Neural progenitor cell (in vitro differentiated cells): Measurements from ENCODE around the gene RAB3A. TPM values are rescaled to one million over a fixed set of nuclear protein-coding genes. Genes with fewer than 3 reads are reported as not detected.
"Not testable (repeated sequence)": the region's sequence is repeated elsewhere in the genome, so short reads cannot be mapped to it uniquely, and the experiment has no call there.

Source experiments
- DNase-seq: peaks from one replicate; pipeline ENCODE4 v3.0.0-alpha.2; 2016; ENCODE audit warnings: low spot score
- H2AFZ ChIP-seq: fragments of 200-600 bp; sonication (generic); replicated peaks from 2 replicates; pipeline ENCODE4 v1.6.1; 2016; ENCODE audit warnings: antibody characterized with exemption
- H3F3A ChIP-seq: fragments of 200-600 bp; sonication (generic); 2 replicates; pipeline ENCODE4 v1.6.1; 2016; ENCODE audit warnings: antibody characterized with exemption, low read depth
- H3K27ac ChIP-seq: fragments of 200-600 bp; sonication (generic); 2 replicates; pipeline ENCODE4 v1.5.1; 2016; ENCODE audit warnings: mild to moderate bottlenecking
- H3K27me3 ChIP-seq: fragments of 200-600 bp; sonication (generic); 2 replicates; pipeline ENCODE4 v1.6.1; 2016; ENCODE audit warnings: mild to moderate bottlenecking, moderate library complexity
- H3K36me3 ChIP-seq: fragments of 200-600 bp; sonication (generic); 2 replicates; pipeline ENCODE4 v1.5.1; 2016
- H3K4me1 ChIP-seq: fragments of 200-600 bp; sonication (generic); 2 replicates; pipeline ENCODE4 v1.6.1; 2016; ENCODE audit warnings: mixed run types
- H3K4me2 ChIP-seq: fragments of 200-600 bp; sonication (generic); 2 replicates; pipeline ENCODE4 v1.6.1; 2016
- H3K4me3 ChIP-seq: fragments of 200-600 bp; sonication (generic); 2 replicates; pipeline ENCODE4 v1.5.1; 2016
- H3K79me2 ChIP-seq: fragments of 200-600 bp; sonication (generic); 2 replicates; pipeline ENCODE4 v1.6.1; 2016; ENCODE audit warnings: low read depth
- H3K9ac ChIP-seq: fragments of 200-600 bp; sonication (generic); 2 replicates; pipeline ENCODE4 v1.6.1; 2016
- H3K9me3 ChIP-seq: fragments of 200-600 bp; sonication (generic); 2 replicates; pipeline ENCODE4 v1.5.1; 2016; ENCODE audit warnings: low read depth
- H4K20me1 ChIP-seq: fragments of 200-600 bp; sonication (generic); 2 replicates; pipeline ENCODE4 v1.6.1; 2016; ENCODE audit warnings: low read depth
- H3K27ac Mint-ChIP-seq: 3 replicates; pipeline ENCODE4 v1.8.0; 2021; ENCODE audit warnings: mixed read lengths
- H3K27me3 Mint-ChIP-seq: 2 replicates; pipeline ENCODE4 v1.8.0; 2022; ENCODE audit warnings: low read depth, mild to moderate bottlenecking, inconsistent platforms, moderate library complexity, mixed read lengths; ENCODE audit not compliant: insufficient read depth
- H3K36me3 Mint-ChIP-seq: 3 replicates; pipeline ENCODE4 v1.8.0; 2021; ENCODE audit warnings: mixed read lengths
- H3K4me1 Mint-ChIP-seq: 3 replicates; pipeline ENCODE4 v1.8.0; 2021; ENCODE audit warnings: mixed read lengths
- H3K4me3 Mint-ChIP-seq: 3 replicates; pipeline ENCODE4 v1.8.0; 2021; ENCODE audit warnings: mild to moderate bottlenecking, moderate library complexity, mixed read lengths
- H3K9me3 Mint-ChIP-seq: 3 replicates; pipeline ENCODE4 v1.8.0; 2020; ENCODE audit warnings: mixed read lengths
- EZH2 ChIP-seq: fragments of 200-600 bp; sonication (generic); IDR thresholded peaks from 2 replicates; pipeline ENCODE4 v1.6.1; 2017; ENCODE audit warnings: antibody characterized with exemption, mild to moderate bottlenecking, moderate library complexity
- EZH2phosphoT487 ChIP-seq: fragments of 200-600 bp; sonication (generic); IDR thresholded peaks from 2 replicates; pipeline ENCODE4 v1.6.1; 2017; ENCODE audit warnings: antibody characterized with exemption
- total RNA-seq: library from RNA; depleted of rRNA; stranded (reverse); fragments of >200 nt; gene quantifications from 2 replicates; pipeline ENCODE4 v1.2.3, GENCODE V29; 2015; ENCODE audit warnings: low replicate concordance
- TF ChIP-seq, protein P1 (sequence below): fragments of 200-600 bp; sonication (generic); IDR thresholded peaks from 2 replicates; pipeline ENCODE4 v1.5.1; 2017; ENCODE audit warnings: antibody characterized with exemption, mild to moderate bottlenecking

Gene RAB3A
- total RNA-seq, 1 donor from 2014 or later, result 1.1 TPM

DNA sequence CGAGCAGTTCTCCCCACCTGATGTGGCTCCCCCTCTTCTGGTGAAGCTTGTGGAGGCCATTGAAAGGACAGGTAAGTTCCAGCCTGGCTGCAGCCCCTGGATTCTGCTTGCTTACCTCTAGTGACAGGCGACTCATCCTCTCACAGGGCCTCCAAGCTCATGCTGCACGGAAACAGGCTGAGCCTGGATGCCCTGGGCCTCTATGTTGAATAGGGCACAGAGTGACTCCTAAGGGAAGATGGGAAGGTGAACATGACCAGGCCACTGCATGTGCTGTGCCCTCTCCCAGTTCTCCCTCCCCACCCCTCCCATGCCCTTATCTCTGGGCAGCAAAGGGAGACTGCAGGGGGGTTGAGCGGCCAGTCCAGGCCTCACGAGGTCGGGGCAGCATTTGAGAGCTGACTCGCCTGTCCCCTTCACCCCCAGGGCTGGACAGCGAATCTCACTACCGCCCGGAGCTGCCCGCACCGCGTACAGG is 43.3 kb downstream of the RAB3A start:
- Mint-ChIP-seq H3K4me3 (no peak overlapping the region), H3K4me1 (peaks cover 21% of the 10 kb centered on the region), H3K9me3 (no peaks in the 10 kb centered on the region), H3K27ac (peak overlapping the region; percentile 85), H3K27me3 (peaks cover 7% of the 10 kb centered on the region), H3K36me3 (peaks cover 10% of the 10 kb centered on the region)
- H3F3A ChIP-seq, result peaks cover 20% of the 10 kb centered on the region
- no peak overlapping the region for H2AFZ ChIP-seq
- H3K9ac ChIP-seq, result no peak overlapping the region
- no peaks in the 10 kb centered on the region for H3K27me3 ChIP-seq
- no peak overlapping the region for H3K27ac ChIP-seq
- peaks cover 4% of the 10 kb centered on the region for H3K79me2 ChIP-seq
- DNase-seq, result no peak
- H3K4me2 ChIP-seq, result peak overlapping the region; percentile 60
- H3K4me1 ChIP-seq, result peaks cover 14% of the 10 kb centered on the region
- H4K20me1 ChIP-seq, result peaks cover 17% of the 10 kb centered on the region
- no peak overlapping the region for H3K4me3 ChIP-seq
- H3K36me3 ChIP-seq, result no peaks in the 10 kb centered on the region
- no peaks in the 10 kb centered on the region for H3K9me3 ChIP-seq
- TF ChIP-seq, protein P1, sequence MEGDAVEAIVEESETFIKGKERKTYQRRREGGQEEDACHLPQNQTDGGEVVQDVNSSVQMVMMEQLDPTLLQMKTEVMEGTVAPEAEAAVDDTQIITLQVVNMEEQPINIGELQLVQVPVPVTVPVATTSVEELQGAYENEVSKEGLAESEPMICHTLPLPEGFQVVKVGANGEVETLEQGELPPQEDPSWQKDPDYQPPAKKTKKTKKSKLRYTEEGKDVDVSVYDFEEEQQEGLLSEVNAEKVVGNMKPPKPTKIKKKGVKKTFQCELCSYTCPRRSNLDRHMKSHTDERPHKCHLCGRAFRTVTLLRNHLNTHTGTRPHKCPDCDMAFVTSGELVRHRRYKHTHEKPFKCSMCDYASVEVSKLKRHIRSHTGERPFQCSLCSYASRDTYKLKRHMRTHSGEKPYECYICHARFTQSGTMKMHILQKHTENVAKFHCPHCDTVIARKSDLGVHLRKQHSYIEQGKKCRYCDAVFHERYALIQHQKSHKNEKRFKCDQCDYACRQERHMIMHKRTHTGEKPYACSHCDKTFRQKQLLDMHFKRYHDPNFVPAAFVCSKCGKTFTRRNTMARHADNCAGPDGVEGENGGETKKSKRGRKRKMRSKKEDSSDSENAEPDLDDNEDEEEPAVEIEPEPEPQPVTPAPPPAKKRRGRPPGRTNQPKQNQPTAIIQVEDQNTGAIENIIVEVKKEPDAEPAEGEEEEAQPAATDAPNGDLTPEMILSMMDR, result no peak
- TF ChIP-seq EZH2 (no peak), EZH2phosphoT487 (no peak)

DNA sequence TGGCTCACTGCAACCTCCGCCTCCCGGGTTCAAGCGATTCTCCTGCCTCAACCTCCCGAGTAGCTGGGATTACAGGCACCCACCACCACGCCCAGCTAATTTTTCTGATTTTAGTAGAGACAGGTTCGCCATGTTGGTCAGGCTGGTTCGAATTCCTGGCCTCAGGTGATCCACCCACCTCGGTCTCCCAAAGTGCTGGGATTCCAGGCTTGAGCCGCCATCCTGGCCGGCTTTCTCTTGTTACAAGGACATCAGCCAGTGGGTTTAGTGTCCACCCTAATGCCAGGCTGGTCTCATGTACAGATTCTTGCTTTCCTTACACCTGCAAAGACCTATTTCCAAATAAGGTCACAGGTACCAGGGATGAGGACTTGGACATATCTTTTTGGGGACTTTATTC is 44.0 kb downstream of the RAB3A start:
- H3K27me3 Mint-ChIP-seq, result peaks cover 7% of the 10 kb centered on the region
- peaks cover 21% of the 10 kb centered on the region for H3K4me1 Mint-ChIP-seq
- Histone ChIP-seq H3K9ac (no peak overlapping the region), H3K27me3 (no peaks in the 10 kb centered on the region), H3K4me3 (no peak overlapping the region), H2AFZ (no peak overlapping the region), H3K9me3 (no peaks in the 10 kb centered on the region), H3K4me1 (peaks cover 14% of the 10 kb centered on the region), H3K4me2 (no peak overlapping the region), H3K36me3 (no peaks in the 10 kb centered on the region), H4K20me1 (peaks cover 24% of the 10 kb centered on the region), H3K27ac (no peak overlapping the region), H3F3A (peaks cover 20% of the 10 kb centered on the region), H3K79me2 (peaks cover 10% of the 10 kb centered on the region)
- DNase-seq, result no peak
- no peak overlapping the region for H3K27ac Mint-ChIP-seq
- TF ChIP-seq, protein P1, result no peak
- TF ChIP-seq EZH2 (no peak), EZH2phosphoT487 (no peak)
- H3K4me3 Mint-ChIP-seq, result no peak overlapping the region
- peaks cover 9% of the 10 kb centered on the region for H3K36me3 Mint-ChIP-seq
- H3K9me3 Mint-ChIP-seq, result no peaks in the 10 kb centered on the region

DNA sequence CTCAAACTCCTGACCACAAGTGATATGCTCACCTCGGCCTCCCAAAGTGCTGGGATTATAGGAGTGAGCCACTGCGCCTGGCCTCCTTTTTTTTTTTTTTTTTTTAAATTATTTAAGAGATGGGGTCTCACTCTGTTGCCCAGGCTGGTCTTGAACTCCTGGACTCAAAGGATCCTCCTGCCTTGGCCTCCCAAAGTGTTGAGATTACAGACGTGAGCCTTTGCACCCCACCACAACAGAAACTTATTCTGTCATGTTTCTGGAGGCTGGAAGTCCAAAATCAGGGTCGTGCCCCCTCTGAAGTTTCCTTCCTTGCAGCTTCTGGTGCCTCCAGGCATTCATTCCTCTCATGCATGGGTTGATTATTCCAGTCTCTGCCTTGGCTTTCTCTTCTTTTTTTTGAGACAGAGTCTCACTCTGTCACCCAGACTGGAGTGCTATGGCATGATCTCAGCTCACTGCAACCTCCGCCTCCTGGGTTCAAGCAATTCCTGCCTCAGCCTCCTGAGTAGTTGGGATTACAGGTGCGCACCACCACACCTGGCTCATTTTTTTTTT is 44.7 kb downstream of the RAB3A start:
- H3K4me3 ChIP-seq, H3K4me3 Mint-ChIP-seq, H3K9me3 ChIP-seq, H3K9ac ChIP-seq, H3K27me3 ChIP-seq, H3K9me3 Mint-ChIP-seq, H2AFZ ChIP-seq, H3K27ac ChIP-seq, H3K36me3 Mint-ChIP-seq, H3K27ac Mint-ChIP-seq, H3K27me3 Mint-ChIP-seq, H3K4me2 ChIP-seq, DNase-seq, H3K36me3 ChIP-seq: not testable (repeated sequence)
- H3K4me1 ChIP-seq, result peaks cover 18% of the 10 kb centered on the region
- H4K20me1 ChIP-seq, result peaks cover 31% of the 10 kb centered on the region
- H3F3A ChIP-seq, result peaks cover 24% of the 10 kb centered on the region
- H3K79me2 ChIP-seq, result peaks cover 17% of the 10 kb centered on the region
- H3K4me1 Mint-ChIP-seq, result peaks cover 26% of the 10 kb centered on the region

DNA sequence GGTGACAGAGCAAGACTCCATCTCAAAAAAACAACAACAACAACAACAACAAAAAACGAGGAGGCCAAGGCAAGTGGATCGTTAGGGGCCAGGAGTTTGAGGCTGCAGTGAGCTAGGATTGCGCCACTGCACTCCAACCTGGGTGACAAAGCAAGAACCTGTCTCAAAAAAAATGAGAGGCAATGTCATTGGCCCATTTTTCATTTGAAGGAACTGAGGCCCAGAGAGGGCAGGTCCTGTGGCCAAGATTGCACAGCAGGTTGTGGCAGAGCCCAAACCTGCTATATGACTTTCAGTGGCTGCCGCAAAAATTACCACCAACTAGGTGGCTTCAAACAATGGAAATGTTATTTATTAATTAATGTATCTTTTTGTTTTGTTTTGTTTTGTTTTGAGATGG is 45.4 kb downstream of the RAB3A start:
- H3K27ac ChIP-seq, result no peak overlapping the region
- no peak overlapping the region for H3K9ac ChIP-seq
- no peaks in the 10 kb centered on the region for H3K27me3 ChIP-seq
- no peak overlapping the region for H3K4me2 ChIP-seq
- H3K36me3 Mint-ChIP-seq, result peaks cover 9% of the 10 kb centered on the region
- no peaks in the 10 kb centered on the region for H3K9me3 ChIP-seq
- TF ChIP-seq, protein P1, result no peak
- no peak for TF ChIP-seq EZH2phosphoT487
- no peak for TF ChIP-seq EZH2
- peaks cover 36% of the 10 kb centered on the region for H4K20me1 ChIP-seq
- H3F3A ChIP-seq, result peaks cover 30% of the 10 kb centered on the region
- no peak overlapping the region for H3K4me3 Mint-ChIP-seq
- no peak overlapping the region for H3K27ac Mint-ChIP-seq
- peaks cover 7% of the 10 kb centered on the region for H3K27me3 Mint-ChIP-seq
- no peak overlapping the region for H2AFZ ChIP-seq
- H3K36me3 ChIP-seq, result no peaks in the 10 kb centered on the region
- H3K4me3 ChIP-seq, result no peak overlapping the region
- peaks cover 29% of the 10 kb centered on the region for H3K4me1 Mint-ChIP-seq
- H3K79me2 ChIP-seq, result peaks cover 24% of the 10 kb centered on the region
- no peak for DNase-seq
- peaks cover 19% of the 10 kb centered on the region for H3K4me1 ChIP-seq
- no peaks in the 10 kb centered on the region for H3K9me3 Mint-ChIP-seq
